C4-2B (cell line): ENCODE measurements around the gene POTEJ.
"Not testable (repeated sequence)": the region's sequence is repeated elsewhere in the genome, so short reads cannot be mapped to it uniquely, and the experiment has no call there.

Experiments
- CTCF ChIP-seq: fragments of 450-650 bp; conservative IDR thresholded peaks from 2 replicates; pipeline ENCODE4 v1.5.1; 2017; ENCODE audit warnings: mild to moderate bottlenecking
- ZFX ChIP-seq: fragments of 450-650 bp; IDR thresholded peaks from 2 replicates; pipeline ENCODE4 v1.6.1; 2017

- TF ChIP-seq CTCF, ZFX: not testable (repeated sequence)
Measured at GRCh38 chr2:130576209-130576784, 34.9 kb upstream of the POTEJ start.
